K562 (cell line): ENCODE data around the gene FIBP. TPM values are rescaled to one million over a fixed set of nuclear protein-coding genes. Genes with fewer than 3 reads are reported as not detected.

Experiments
- ATF1 ChIP-seq, 2 experiments: fragments of 450-650 bp in 1 of 2; IDR thresholded peaks; 2 replicates each; pipeline ENCODE4 v1.6.1; 2016; ENCODE audit warnings: missing compliant biosample characterization in 1 of 2, missing genetic modification characterization in 1 of 2
- EP300 ChIP-seq: IDR thresholded peaks from 2 replicates; pipeline ENCODE4 v1.6.1; 2012; ENCODE audit warnings: low read length, improper control_type of control experiment
- FIP1L1 ChIP-seq: fragments of 200-400 bp; formaldehyde crosslinking; IDR thresholded peaks from 2 replicates; pipeline ENCODE4 v1.6.1; 2018; ENCODE audit warnings: mild to moderate bottlenecking, low read depth, low read length; ENCODE audit not compliant: poor library complexity, severe bottlenecking
- GTF2F1 ChIP-seq: IDR thresholded peaks from 2 replicates; pipeline ENCODE4 v1.6.1; 2011; ENCODE audit warnings: low read depth, low read length, improper control_type of control experiment
- MAFG ChIP-seq: fragments of 450-650 bp; conservative IDR thresholded peaks from 2 replicates; pipeline ENCODE4 v1.6.1; 2016; ENCODE audit warnings: missing genetic modification characterization, missing compliant biosample characterization
- PHF20 ChIP-seq: fragments of 450-650 bp; IDR thresholded peaks from 2 replicates; pipeline ENCODE4 v1.6.1; 2018; ENCODE audit not compliant: partially characterized antibody
- POLR2H ChIP-seq: IDR thresholded peaks from 2 replicates; pipeline ENCODE4 v1.6.1; 2016; ENCODE audit warnings: missing genetic modification characterization, low read depth, mild to moderate bottlenecking, control low read depth, missing compliant biosample characterization, moderate library complexity
- PRPF4 ChIP-seq: fragments of 200-400 bp; formaldehyde crosslinking; IDR thresholded peaks from one replicate; pipeline ENCODE4 v1.6.1; 2017; ENCODE audit warnings: low read length, low read depth, mild to moderate bottlenecking; ENCODE audit not compliant: insufficient read depth, poor library complexity, severe bottlenecking
- SLC30A9 ChIP-seq: fragments of 250-450 bp; sonication (Bioruptor Pico); IDR thresholded peaks from 2 replicates; pipeline ENCODE4 v1.8.0; 2022; ENCODE audit warnings: mild to moderate bottlenecking, moderate library complexity
- SMAD2 ChIP-seq: fragments of 150-350 bp; IDR thresholded peaks from 2 replicates; pipeline ENCODE4 v1.6.1; 2014; ENCODE audit warnings: low read depth, mild to moderate bottlenecking, low read length
- SMAD3 ChIP-seq: fragments of 450-650 bp; formaldehyde crosslinking; conservative IDR thresholded peaks from 2 replicates; pipeline ENCODE4 v1.4.0; 2020; ENCODE audit warnings: mild to moderate bottlenecking
- SRSF9 ChIP-seq: fragments of 200-400 bp; formaldehyde crosslinking; IDR thresholded peaks from 2 replicates; pipeline ENCODE4 v1.6.1; 2017; ENCODE audit warnings: low read depth, low read length, borderline replicate concordance
- STAG1 ChIP-seq: sonication (generic); formaldehyde crosslinking; IDR thresholded peaks from 2 replicates; pipeline ENCODE4 v1.5.0; 2020; ENCODE audit warnings: missing genetic modification reagents, borderline replicate concordance
- TBP ChIP-seq: optimal IDR thresholded peaks from 2 replicates; pipeline ENCODE3; 2011; ENCODE audit warnings: low read depth, low read length, improper control_type of control experiment
- ZFP36 ChIP-seq: fragments of 150-350 bp; IDR thresholded peaks from 2 replicates; pipeline ENCODE4 v1.6.1; 2018; ENCODE audit warnings: low read length, low read depth; ENCODE audit not compliant: partially characterized antibody
- ZNF444 ChIP-seq: fragments of 250-450 bp; sonication (Bioruptor Pico); IDR thresholded peaks from 2 replicates; pipeline ENCODE4 v1.4.0; 2020; ENCODE audit warnings: mild to moderate bottlenecking, moderate library complexity
- polyA plus RNA-seq, 8 experiments: library from polyadenylated mRNA; depleted of rRNA in 4 of 8; stranded (reverse) in 5 of 8; unstranded in 3 of 8; fragments of >200 nt; fragmentation: Nextera tagmentation in 2 of 8; fragmentation: Illumina TruSeq in 1 of 8; extraction: Ambion mirVana in 2 of 8; extraction: Trizol in 1 of 8; gene quantifications; 2 replicates each; pipeline versions ENCODE4 v1.2.1 to v1.2.3, GENCODE V29; 2011 to 2014; ENCODE audit warnings: inconsistent platforms in 1 of 8, missing spikeins in 1 of 8
- total RNA-seq, 7 experiments: library from RNA; depleted of rRNA in 6 of 7; stranded (reverse); fragments of >200 nt in 6 of 7; fragmentation: Illumina TruSeq in 2 of 7; extraction: Trizol in 2 of 7; gene quantifications; 2 replicates each; pipeline versions ENCODE4 v1.2.1 to v1.2.3, GENCODE V29; 2011 to 2021; ENCODE audit warnings: low replicate concordance in 1 of 7
- TF ChIP-seq, protein P1 (sequence below), 2 experiments: IDR thresholded peaks; 2 replicates each; pipeline ENCODE4 v1.6.1; 2012; ENCODE audit warnings: improper control_type of control experiment in 2 of 2, low read depth in 2 of 2, low read length in 2 of 2, borderline replicate concordance in 1 of 2
- TF ChIP-seq, protein P2 (sequence below): fragments of 250-450 bp; sonication (Bioruptor Pico); IDR thresholded peaks from 2 replicates; pipeline ENCODE4 v1.9.0; 2021; ENCODE audit warnings: mild to moderate bottlenecking, inconsistent platforms
- TF ChIP-seq, protein P3 (sequence below): fragments of 200-800 bp; sonication (Bioruptor generic); IDR thresholded peaks from 2 replicates; pipeline ENCODE4 v1.6.1; 2017; ENCODE audit warnings: missing genetic modification characterization, missing compliant biosample characterization
- TF ChIP-seq, protein P4 (sequence below), 3 experiments: fragments of 200-800 bp in 1 of 3; sonication (Bioruptor generic) in 1 of 3; sonication (generic) in 1 of 3; formaldehyde crosslinking in 1 of 3; IDR thresholded peaks; 2 replicates each; pipeline versions ENCODE4 v1.6.1 to v1.8.0; 2016 to 2022; ENCODE audit warnings: mild to moderate bottlenecking in 2 of 3, missing compliant biosample characterization in 2 of 3, missing genetic modification characterization in 2 of 3, missing genetic modification reagents in 1 of 3

FIBP gene
- total and polyA plus RNA-seq, 9 of the 15 experiments (the other 6 are each of a cell fraction or from before 2014, with no cell fraction given), result 41.2 to 79.2 (median 48.6) TPM

DNA sequence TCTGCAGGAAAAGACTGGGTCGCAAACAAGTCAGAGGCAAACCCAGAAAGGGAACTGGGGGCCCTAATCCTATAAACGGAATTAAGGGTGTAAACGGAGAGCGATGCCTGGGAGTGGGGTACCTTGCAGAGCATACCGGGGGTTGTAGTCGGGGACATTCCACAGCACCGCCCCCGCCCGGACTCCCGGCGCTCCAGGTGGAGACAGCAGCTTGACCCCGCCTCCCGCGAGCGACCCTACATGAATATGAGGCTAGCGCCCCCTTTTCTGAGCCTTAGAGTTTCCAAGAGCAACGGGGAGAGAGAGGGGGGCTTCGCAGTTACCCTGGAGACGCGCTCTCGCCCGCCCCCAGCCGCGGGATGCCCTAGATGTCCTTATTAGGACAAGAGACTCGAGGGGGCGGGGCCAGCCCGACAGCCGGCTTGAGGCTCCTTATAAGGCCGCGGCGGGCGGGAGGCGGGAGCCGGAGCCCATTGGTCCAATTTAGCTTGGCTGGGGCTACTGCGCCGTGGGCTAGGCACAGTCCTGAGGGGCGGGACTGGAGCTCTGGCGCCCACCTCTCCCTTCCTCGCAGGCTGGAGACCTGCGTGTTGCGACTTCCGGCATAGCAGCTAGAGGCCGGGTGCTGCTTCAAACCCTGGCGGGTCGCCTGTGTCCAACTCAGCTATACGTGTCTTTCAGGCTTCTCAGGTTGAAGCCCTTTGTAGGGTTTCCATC is 29.0 kb downstream of the FIBP start (continued):
- no peak for TF ChIP-seq MAFG (tag)
- TF ChIP-seq EP300, result 0 out of 2 replicates have a peak, but pooled peaks have one; percentile 10
- no peak for TF ChIP-seq ATF1 (CRISPR knock-in tag; IDR thresholded peaks at IDR 0.05)
- peak; percentile 9 for TF ChIP-seq ATF1 (tag; IDR thresholded peaks at IDR 0.05)
- TF ChIP-seq SMAD2, result no peak
- TF ChIP-seq, protein P1, sequence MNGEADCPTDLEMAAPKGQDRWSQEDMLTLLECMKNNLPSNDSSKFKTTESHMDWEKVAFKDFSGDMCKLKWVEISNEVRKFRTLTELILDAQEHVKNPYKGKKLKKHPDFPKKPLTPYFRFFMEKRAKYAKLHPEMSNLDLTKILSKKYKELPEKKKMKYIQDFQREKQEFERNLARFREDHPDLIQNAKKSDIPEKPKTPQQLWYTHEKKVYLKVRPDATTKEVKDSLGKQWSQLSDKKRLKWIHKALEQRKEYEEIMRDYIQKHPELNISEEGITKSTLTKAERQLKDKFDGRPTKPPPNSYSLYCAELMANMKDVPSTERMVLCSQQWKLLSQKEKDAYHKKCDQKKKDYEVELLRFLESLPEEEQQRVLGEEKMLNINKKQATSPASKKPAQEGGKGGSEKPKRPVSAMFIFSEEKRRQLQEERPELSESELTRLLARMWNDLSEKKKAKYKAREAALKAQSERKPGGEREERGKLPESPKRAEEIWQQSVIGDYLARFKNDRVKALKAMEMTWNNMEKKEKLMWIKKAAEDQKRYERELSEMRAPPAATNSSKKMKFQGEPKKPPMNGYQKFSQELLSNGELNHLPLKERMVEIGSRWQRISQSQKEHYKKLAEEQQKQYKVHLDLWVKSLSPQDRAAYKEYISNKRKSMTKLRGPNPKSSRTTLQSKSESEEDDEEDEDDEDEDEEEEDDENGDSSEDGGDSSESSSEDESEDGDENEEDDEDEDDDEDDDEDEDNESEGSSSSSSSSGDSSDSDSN (IDR thresholded peaks at IDR 0.05; ENCODE audit: borderline replicate concordance in 1 of 2, low read depth in 2 of 2, low read length in 2 of 2), result no peak
- no peak for TF ChIP-seq PHF20
- TF ChIP-seq STAG1 (CRISPR knock-in tag), result no peak
- TF ChIP-seq, protein P2, sequence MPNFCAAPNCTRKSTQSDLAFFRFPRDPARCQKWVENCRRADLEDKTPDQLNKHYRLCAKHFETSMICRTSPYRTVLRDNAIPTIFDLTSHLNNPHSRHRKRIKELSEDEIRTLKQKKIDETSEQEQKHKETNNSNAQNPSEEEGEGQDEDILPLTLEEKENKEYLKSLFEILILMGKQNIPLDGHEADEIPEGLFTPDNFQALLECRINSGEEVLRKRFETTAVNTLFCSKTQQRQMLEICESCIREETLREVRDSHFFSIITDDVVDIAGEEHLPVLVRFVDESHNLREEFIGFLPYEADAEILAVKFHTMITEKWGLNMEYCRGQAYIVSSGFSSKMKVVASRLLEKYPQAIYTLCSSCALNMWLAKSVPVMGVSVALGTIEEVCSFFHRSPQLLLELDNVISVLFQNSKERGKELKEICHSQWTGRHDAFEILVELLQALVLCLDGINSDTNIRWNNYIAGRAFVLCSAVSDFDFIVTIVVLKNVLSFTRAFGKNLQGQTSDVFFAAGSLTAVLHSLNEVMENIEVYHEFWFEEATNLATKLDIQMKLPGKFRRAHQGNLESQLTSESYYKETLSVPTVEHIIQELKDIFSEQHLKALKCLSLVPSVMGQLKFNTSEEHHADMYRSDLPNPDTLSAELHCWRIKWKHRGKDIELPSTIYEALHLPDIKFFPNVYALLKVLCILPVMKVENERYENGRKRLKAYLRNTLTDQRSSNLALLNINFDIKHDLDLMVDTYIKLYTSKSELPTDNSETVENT, result peak; percentile 91
- TF ChIP-seq FIP1L1, result peak; percentile 61
- TF ChIP-seq, protein P3, sequence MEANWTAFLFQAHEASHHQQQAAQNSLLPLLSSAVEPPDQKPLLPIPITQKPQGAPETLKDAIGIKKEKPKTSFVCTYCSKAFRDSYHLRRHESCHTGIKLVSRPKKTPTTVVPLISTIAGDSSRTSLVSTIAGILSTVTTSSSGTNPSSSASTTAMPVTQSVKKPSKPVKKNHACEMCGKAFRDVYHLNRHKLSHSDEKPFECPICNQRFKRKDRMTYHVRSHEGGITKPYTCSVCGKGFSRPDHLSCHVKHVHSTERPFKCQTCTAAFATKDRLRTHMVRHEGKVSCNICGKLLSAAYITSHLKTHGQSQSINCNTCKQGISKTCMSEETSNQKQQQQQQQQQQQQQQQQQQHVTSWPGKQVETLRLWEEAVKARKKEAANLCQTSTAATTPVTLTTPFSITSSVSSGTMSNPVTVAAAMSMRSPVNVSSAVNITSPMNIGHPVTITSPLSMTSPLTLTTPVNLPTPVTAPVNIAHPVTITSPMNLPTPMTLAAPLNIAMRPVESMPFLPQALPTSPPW (CRISPR knock-in tag), result peak; percentile 99
- TF ChIP-seq SRSF9, result no peak
- TF ChIP-seq, protein P4, sequence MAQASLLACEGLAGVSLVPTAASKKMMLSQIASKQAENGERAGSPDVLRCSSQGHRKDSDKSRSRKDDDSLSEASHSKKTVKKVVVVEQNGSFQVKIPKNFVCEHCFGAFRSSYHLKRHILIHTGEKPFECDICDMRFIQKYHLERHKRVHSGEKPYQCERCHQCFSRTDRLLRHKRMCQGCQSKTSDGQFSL (CRISPR knock-in tag; IDR thresholded peaks at IDR 0.05), result no peak
- TF ChIP-seq, protein P4 (tag; IDR thresholded peaks at IDR 0.05), result no peak
- no peak for TF ChIP-seq ZNF444 (CRISPR knock-in tag)
- TF ChIP-seq TBP, result no peak
- peak; percentile 87 for TF ChIP-seq POLR2H (tag)
- TF ChIP-seq GTF2F1, result 0 out of 2 replicates have a peak, but pooled peaks have one; percentile 45
- no peak for TF ChIP-seq SMAD3
- TF ChIP-seq PRPF4, result peak; percentile 61
- no peak for TF ChIP-seq SLC30A9 (CRISPR knock-in tag)
- peak; percentile 62 for TF ChIP-seq ZFP36
